SU-DHL-6 (cell line): ENCODE data around the gene CADM1.

Experiments
- EZH2phosphoT487 ChIP-seq: fragments of 200-600 bp; sonication (generic), shearing (Covaris generic); conservative IDR thresholded peaks from 2 replicates; pipeline ENCODE4 v1.6.1; 2018; ENCODE audit warnings: mild to moderate bottlenecking, antibody characterized with exemption, low read length, moderate library complexity, mixed read lengths
- TF ChIP-seq, protein P1 (sequence below): fragments of 200-600 bp; sonication (generic); IDR thresholded peaks from one replicate; pipeline ENCODE4 v1.5.1; 2017; ENCODE audit warnings: antibody characterized with exemption, mild to moderate bottlenecking, low read length, moderate library complexity; ENCODE audit not compliant: insufficient read depth, poor library complexity, severe bottlenecking

DNA sequence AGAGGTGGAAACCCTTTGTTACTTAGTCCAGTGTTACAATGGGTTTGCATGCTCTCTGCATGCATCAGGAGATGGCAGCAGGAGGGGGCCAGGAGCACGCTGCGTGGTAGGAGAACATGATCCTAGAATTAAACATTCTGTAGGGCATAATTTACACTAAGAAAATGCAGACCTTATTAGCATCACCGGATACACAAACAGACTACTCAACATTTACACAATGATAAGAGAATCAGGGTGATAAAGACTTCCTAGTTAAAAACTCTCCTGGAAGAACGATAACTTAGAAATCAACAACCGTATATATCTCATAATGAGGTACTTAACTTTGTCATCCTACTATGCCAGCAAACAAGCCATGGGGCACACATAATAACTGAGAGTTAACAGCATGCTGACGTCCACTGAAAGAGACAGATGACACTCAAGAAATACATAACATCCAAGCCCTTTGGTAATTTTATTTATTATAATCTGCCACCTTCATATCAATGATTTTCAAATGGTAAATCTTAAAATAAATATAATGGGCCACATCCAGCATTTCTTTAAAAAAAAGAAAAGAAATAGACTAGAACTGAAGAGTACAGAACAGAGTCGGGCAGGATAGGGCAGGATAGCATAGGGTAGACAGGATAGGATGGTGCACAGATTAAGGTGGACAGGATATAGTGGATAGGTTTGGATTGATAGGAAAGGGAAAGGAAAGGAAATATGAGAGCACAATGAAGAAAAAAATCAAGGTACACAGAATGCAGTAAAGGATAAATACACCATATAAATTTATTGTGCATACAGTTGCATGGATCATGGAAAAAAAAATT lies 27.5 kb downstream of the CADM1 start:
- TF ChIP-seq, protein P1, sequence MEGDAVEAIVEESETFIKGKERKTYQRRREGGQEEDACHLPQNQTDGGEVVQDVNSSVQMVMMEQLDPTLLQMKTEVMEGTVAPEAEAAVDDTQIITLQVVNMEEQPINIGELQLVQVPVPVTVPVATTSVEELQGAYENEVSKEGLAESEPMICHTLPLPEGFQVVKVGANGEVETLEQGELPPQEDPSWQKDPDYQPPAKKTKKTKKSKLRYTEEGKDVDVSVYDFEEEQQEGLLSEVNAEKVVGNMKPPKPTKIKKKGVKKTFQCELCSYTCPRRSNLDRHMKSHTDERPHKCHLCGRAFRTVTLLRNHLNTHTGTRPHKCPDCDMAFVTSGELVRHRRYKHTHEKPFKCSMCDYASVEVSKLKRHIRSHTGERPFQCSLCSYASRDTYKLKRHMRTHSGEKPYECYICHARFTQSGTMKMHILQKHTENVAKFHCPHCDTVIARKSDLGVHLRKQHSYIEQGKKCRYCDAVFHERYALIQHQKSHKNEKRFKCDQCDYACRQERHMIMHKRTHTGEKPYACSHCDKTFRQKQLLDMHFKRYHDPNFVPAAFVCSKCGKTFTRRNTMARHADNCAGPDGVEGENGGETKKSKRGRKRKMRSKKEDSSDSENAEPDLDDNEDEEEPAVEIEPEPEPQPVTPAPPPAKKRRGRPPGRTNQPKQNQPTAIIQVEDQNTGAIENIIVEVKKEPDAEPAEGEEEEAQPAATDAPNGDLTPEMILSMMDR, result no peak
- no peak for TF ChIP-seq EZH2phosphoT487
